Natural killer cell (primary cell): ENCODE data around the gene CSNK2A3. TPM values are rescaled to one million over a fixed set of nuclear protein-coding genes. Genes with fewer than 3 reads are reported as not detected.

Source experiments
- ATAC-seq, 3 donors: fragments of 150-1000 bp in 2 of 3; fragments of 200-7000 bp in 1 of 3; cut with Tn5 transposase; 1 replicate in 1 of 3; 2 replicates in 2 of 3; pipeline ENCODE4 v1.10.0; 2021; ENCODE audit warnings: mild to moderate bottlenecking in 2 of 3, moderate library complexity in 2 of 3
- DNase-seq, 2 donors: peaks; one replicate each; pipeline versions ENCODE4 v3.0.0 to v3.0.0-alpha.2; 2013 to 2021; ENCODE audit warnings: mixed read lengths in 1 of 2
- H3K27ac ChIP-seq: one replicate; pipeline ENCODE4 v1.5.1; 2013; ENCODE audit warnings: mild to moderate bottlenecking, low read length
- H3K27me3 ChIP-seq: one replicate; pipeline ENCODE4 v1.6.1; 2013; ENCODE audit warnings: low read length; ENCODE audit not compliant: control insufficient read depth, insufficient read depth
- H3K36me3 ChIP-seq: one replicate; pipeline ENCODE4 v1.6.1; 2013; ENCODE audit warnings: low read length; ENCODE audit not compliant: control insufficient read depth, insufficient read depth
- H3K4me1 ChIP-seq: one replicate; pipeline ENCODE4 v1.6.1; 2013; ENCODE audit warnings: low read length; ENCODE audit not compliant: control insufficient read depth, insufficient read depth
- H3K4me3 ChIP-seq: one replicate; pipeline ENCODE4 v1.5.1; 2013; ENCODE audit warnings: low read length
- H3K9me3 ChIP-seq: one replicate; pipeline ENCODE4 v1.6.1; 2013; ENCODE audit warnings: low read length; ENCODE audit not compliant: control insufficient read depth, insufficient read depth
- H3K27ac Mint-ChIP-seq, 2 donors: one replicate each; pipeline ENCODE4 v1.8.0; 2022; ENCODE audit warnings: mild to moderate bottlenecking in 2 of 2, mixed read lengths in 2 of 2, moderate library complexity in 1 of 2
- H3K27me3 Mint-ChIP-seq, 2 donors: one replicate each; pipeline ENCODE4 v1.8.0; 2022; ENCODE audit warnings: low read depth in 2 of 2, mixed read lengths in 2 of 2
- H3K36me3 Mint-ChIP-seq: one replicate; pipeline ENCODE4 v1.8.0; 2022; ENCODE audit warnings: mixed read lengths
- H3K4me1 Mint-ChIP-seq, 2 donors: one replicate each; pipeline ENCODE4 v1.8.0; 2022; ENCODE audit warnings: mixed read lengths in 2 of 2
- H3K4me3 Mint-ChIP-seq: one replicate; pipeline ENCODE4 v1.8.0; 2022; ENCODE audit warnings: mild to moderate bottlenecking, moderate library complexity, mixed read lengths
- H3K9me3 Mint-ChIP-seq, 2 donors: one replicate each; pipeline ENCODE4 v1.8.0; 2022; ENCODE audit warnings: mixed read lengths in 2 of 2
- CTCF ChIP-seq: fragments of 200-600 bp; IDR thresholded peaks from one replicate; pipeline ENCODE4 v1.8.0; 2022; ENCODE audit warnings: antibody characterized with exemption
- WGBS: methylation state at CpG from one replicate; pipeline ENCODE4 v1.1.7; 2013; ENCODE audit warnings: missing lambda C conversion rate; ENCODE audit not compliant: insufficient coverage; 5-methylcytosine and 5-hydroxymethylcytosine counted together
- intact Hi-C: fragments of 100-400 bp; cut with micrococcal nuclease; formaldehyde crosslinking; loops from one replicate; pipeline ENCODE4 v1.14.2; 2022
- total RNA-seq, 4 donors: library from RNA; stranded (reverse); fragments of 120-200 nt in 1 of 4; gene quantifications; one replicate each; pipeline versions ENCODE4 v1.2.3 to v1.2.4, GENCODE V29; 2013 to 2022

The CSNK2A3 gene
- total RNA-seq, 3 donors from 2014 or later (not counting 1 experiment from before 2014, with no cell fraction given), result 0.33 to 1.1 TPM; not detected in 1

GRCh38 chr11:11394241-11394640 lies 41.2 kb upstream of the CSNK2A3 start:
- no peak overlapping the region for H3K4me3 Mint-ChIP-seq

GRCh38 chr11:11391796-11392463 lies 38.9 kb upstream of the CSNK2A3 start:
- no peak for TF ChIP-seq CTCF

More at GRCh38 chr11:11394241-11394640, 41.2 kb upstream of the CSNK2A3 start:
- H3K4me1 ChIP-seq, result no peaks in the 10 kb centered on the region
- no peak for TF ChIP-seq CTCF
- Mint-ChIP-seq H3K36me3 (no peaks in the 10 kb centered on the region), H3K4me1 (no peaks in the 10 kb centered on the region), H3K27me3 (peaks cover 0 to 7% of the 10 kb centered on the region in 2 donors), H3K27ac (no peak overlapping the region), H3K9me3 (no peaks in the 10 kb centered on the region)
- intact Hi-C loops, result no loop called here
- no peak for ATAC-seq
- DNase-seq, result no peak
- H3K36me3 ChIP-seq, result no peaks in the 10 kb centered on the region
- H3K9me3 ChIP-seq, result no peaks in the 10 kb centered on the region
- no peaks in the 10 kb centered on the region for H3K27me3 ChIP-seq
- no peak overlapping the region for H3K4me3 ChIP-seq
- H3K27ac ChIP-seq, result no peak overlapping the region

GRCh38 chr11:11391169-11391568 lies 38.1 kb upstream of the CSNK2A3 start:
- DNase-seq, result no peak
- Mint-ChIP-seq H3K4me3 (no peak overlapping the region), H3K9me3 (no peaks in the 10 kb centered on the region), H3K27ac (no peak overlapping the region), H3K4me1 (peaks cover 0 to 8% of the 10 kb centered on the region in 2 donors), H3K27me3 (peaks cover 0 to 11% of the 10 kb centered on the region in 2 donors), H3K36me3 (no peaks in the 10 kb centered on the region)
- intact Hi-C loops, result no loop called here
- H3K4me1 ChIP-seq, result no peaks in the 10 kb centered on the region
- no peaks in the 10 kb centered on the region for H3K27me3 ChIP-seq
- no peak for ATAC-seq
- H3K27ac ChIP-seq, result no peak overlapping the region
- no peak overlapping the region for H3K4me3 ChIP-seq
- H3K9me3 ChIP-seq, result no peaks in the 10 kb centered on the region
- H3K36me3 ChIP-seq, result no peaks in the 10 kb centered on the region
- no peak for TF ChIP-seq CTCF

More at GRCh38 chr11:11391796-11392463, 38.9 kb upstream of the CSNK2A3 start:
- no peak for ATAC-seq
- Histone ChIP-seq H3K27me3 (no peaks in the 10 kb centered on the region), H3K27ac (no peak overlapping the region), H3K4me3 (no peak overlapping the region), H3K36me3 (no peaks in the 10 kb centered on the region), H3K4me1 (no peaks in the 10 kb centered on the region), H3K9me3 (no peaks in the 10 kb centered on the region)
- intact Hi-C loops, result no loop called here
- Mint-ChIP-seq H3K36me3 (no peaks in the 10 kb centered on the region), H3K4me3 (no peak overlapping the region), H3K4me1 (peaks cover 0 to 8% of the 10 kb centered on the region in 2 donors), H3K27ac (no peak overlapping the region), H3K9me3 (no peaks in the 10 kb centered on the region), H3K27me3 (peaks cover 0 to 12% of the 10 kb centered on the region in 2 donors)
- DNase-seq, result no peak
- 80% methylated on average over 13 of the region's 13 CpGs for WGBS
